ENCODE measurements around the gene UPK2.

Gene UPK2

GRCh38 chr11:118908901-118909618 is 47.0 kb upstream of the UPK2 start:
- H3K27me3 ChIP-seq (ENCODE audit: insufficient read depth, poor library complexity, severe bottlenecking): no peaks in the 10 kb centered on the region
- DNase-seq (ENCODE audit: low read depth in 1 of 2, low spot score in 1 of 2): no peak
- no peak for TF ChIP-seq SPI1 (IDR thresholded peaks at IDR 0.05; ENCODE audit: borderline replicate concordance, low read depth)
- TF ChIP-seq GABPA (IDR thresholded peaks at IDR 0.05; ENCODE audit: low read depth): no peak
- no peak for TF ChIP-seq POLR2AphosphoS5 (IDR thresholded peaks at IDR 0.05; ENCODE audit: low read depth)
- TF ChIP-seq, protein P1, sequence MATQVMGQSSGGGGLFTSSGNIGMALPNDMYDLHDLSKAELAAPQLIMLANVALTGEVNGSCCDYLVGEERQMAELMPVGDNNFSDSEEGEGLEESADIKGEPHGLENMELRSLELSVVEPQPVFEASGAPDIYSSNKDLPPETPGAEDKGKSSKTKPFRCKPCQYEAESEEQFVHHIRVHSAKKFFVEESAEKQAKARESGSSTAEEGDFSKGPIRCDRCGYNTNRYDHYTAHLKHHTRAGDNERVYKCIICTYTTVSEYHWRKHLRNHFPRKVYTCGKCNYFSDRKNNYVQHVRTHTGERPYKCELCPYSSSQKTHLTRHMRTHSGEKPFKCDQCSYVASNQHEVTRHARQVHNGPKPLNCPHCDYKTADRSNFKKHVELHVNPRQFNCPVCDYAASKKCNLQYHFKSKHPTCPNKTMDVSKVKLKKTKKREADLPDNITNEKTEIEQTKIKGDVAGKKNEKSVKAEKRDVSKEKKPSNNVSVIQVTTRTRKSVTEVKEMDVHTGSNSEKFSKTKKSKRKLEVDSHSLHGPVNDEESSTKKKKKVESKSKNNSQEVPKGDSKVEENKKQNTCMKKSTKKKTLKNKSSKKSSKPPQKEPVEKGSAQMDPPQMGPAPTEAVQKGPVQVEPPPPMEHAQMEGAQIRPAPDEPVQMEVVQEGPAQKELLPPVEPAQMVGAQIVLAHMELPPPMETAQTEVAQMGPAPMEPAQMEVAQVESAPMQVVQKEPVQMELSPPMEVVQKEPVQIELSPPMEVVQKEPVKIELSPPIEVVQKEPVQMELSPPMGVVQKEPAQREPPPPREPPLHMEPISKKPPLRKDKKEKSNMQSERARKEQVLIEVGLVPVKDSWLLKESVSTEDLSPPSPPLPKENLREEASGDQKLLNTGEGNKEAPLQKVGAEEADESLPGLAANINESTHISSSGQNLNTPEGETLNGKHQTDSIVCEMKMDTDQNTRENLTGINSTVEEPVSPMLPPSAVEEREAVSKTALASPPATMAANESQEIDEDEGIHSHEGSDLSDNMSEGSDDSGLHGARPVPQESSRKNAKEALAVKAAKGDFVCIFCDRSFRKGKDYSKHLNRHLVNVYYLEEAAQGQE (IDR thresholded peaks at IDR 0.05; ENCODE audit: insufficient replicate concordance, low read depth): no peak
- no peak for TF ChIP-seq CTCF (IDR thresholded peaks at IDR 0.05; ENCODE audit: insufficient read depth, low read length)
- no peak overlapping the region for H3K27ac ChIP-seq (replicated peaks)
- no peak overlapping the region for H3K4me3 ChIP-seq (replicated peaks; ENCODE audit: insufficient read depth, low read length)

DNA sequence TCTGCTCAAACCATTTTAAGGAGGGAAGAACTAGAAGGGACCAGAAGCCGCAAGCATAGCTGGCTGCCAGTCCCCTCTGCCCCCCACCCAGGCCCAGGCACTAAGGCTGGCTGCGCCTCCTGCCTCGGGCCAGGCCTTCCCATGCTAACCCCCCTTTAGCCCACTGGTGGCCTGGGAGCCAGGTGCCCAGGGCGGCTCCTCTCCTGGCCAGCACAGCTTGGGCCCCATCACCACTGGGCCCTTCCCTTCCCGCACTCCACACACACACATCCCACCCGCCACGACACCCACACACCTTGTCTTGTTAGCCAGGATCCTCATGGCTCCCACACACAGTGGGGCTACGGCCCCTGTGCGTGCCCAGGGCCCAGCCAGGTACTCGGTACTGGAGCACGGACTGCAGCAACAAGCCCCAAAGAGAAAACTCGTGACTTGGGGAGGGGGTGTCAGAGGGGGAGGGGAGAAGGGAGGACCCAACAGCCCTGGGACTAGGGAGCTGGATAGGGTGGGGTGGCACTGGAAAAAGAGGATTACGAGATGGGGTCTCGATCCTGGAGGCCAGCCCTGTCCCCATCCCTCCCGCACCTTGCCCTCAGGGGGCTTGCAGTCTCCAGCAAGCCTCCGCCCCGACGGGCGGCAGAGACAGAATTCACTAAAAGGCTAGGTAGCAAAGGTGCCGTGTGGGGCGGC is 46.3 kb upstream of the UPK2 start:
- Histone ChIP-seq H3K27ac (replicated peaks) (no peak overlapping the region), H3K4me3 (replicated peaks; ENCODE audit: insufficient read depth, low read length) (no peak overlapping the region), H3K27me3 (ENCODE audit: insufficient read depth, poor library complexity, severe bottlenecking) (no peaks in the 10 kb centered on the region)
- TF ChIP-seq SPI1 (IDR thresholded peaks at IDR 0.05; ENCODE audit: borderline replicate concordance, low read depth) (no peak), POLR2AphosphoS5 (IDR thresholded peaks at IDR 0.05; ENCODE audit: low read depth) (no peak)
- DNase-seq (ENCODE audit: low read depth in 1 of 2, low spot score in 1 of 2): no peak

- no peak overlapping the region for H3K27ac ChIP-seq (replicated peaks)
- H3K27me3 ChIP-seq (ENCODE audit: insufficient read depth, poor library complexity, severe bottlenecking): no peaks in the 10 kb centered on the region
- no peak overlapping the region for H3K4me3 ChIP-seq (replicated peaks; ENCODE audit: insufficient read depth, low read length)
Observed at GRCh38 chr11:118910309-118911112, 45.6 kb upstream of the UPK2 start.

More at GRCh38 chr11:118910309-118911112, 45.6 kb upstream of the UPK2 start:
- no peak for DNase-seq (ENCODE audit: low read depth in 1 of 2, low spot score in 1 of 2)
- TF ChIP-seq GABPA (IDR thresholded peaks at IDR 0.05; ENCODE audit: low read depth) (no peak), CTCF (IDR thresholded peaks at IDR 0.05; ENCODE audit: insufficient read depth, low read length) (no peak), POLR2AphosphoS5 (IDR thresholded peaks at IDR 0.05; ENCODE audit: low read depth) (no peak), SPI1 (IDR thresholded peaks at IDR 0.05; ENCODE audit: borderline replicate concordance, low read depth) (no peak)
- TF ChIP-seq, protein P1 (IDR thresholded peaks at IDR 0.05; ENCODE audit: insufficient replicate concordance, low read depth): no peak

Measured in HL-60 (cell line).